Thyroid gland (tissue), 4 donors: Measurements from ENCODE around the gene PPP2R2B.

ENCODE experiments used
- CTCF ChIP-seq, 6 experiments: fragments of 200-600 bp in 3 of 6; fragments of 450-650 bp in 3 of 6; sonication (generic) in 3 of 6; IDR thresholded peaks; one replicate each; pipeline ENCODE4 v1.5.1; 2016 to 2019; ENCODE audit warnings: antibody characterized with exemption in 6 of 6, mild to moderate bottlenecking in 2 of 6, inconsistent platforms in 1 of 6, moderate library complexity in 1 of 6
- POLR2A ChIP-seq, 2 donors: fragments of 450-650 bp; IDR thresholded peaks; one replicate each; pipeline ENCODE4 v1.6.1; 2017; ENCODE audit warnings: antibody characterized with exemption in 2 of 2, mild to moderate bottlenecking in 2 of 2, moderate library complexity in 1 of 2

GRCh38 chr5:146817973-146818372 is 60.6 kb downstream of the PPP2R2B start:
- TF ChIP-seq CTCF (IDR thresholded peaks at IDR 0.05), result no peak
- TF ChIP-seq POLR2A (IDR thresholded peaks at IDR 0.05), result no peak
